K562 (cell line): ENCODE results near the gene AMDHD2. TPM values are rescaled to one million over a fixed set of nuclear protein-coding genes. Genes with fewer than 3 reads are reported as not detected.

Experiments used
- CEBPG ChIP-seq, 3 experiments: fragments of 200-800 bp in 1 of 3; sonication (Bioruptor generic) in 1 of 3; sonication (generic) in 1 of 3; formaldehyde crosslinking in 1 of 3; IDR thresholded peaks in 2 of 3; conservative IDR thresholded peaks in 1 of 3; 2 replicates each; pipeline versions ENCODE4 v1.6.1 to v1.8.0; 2016 to 2022; ENCODE audit warnings: missing compliant biosample characterization in 2 of 3, missing genetic modification characterization in 2 of 3, mild to moderate bottlenecking in 1 of 3, missing genetic modification reagents in 1 of 3
- ELF2 ChIP-seq: fragments of 250-450 bp; sonication (Bioruptor Pico); IDR thresholded peaks from 2 replicates; pipeline ENCODE4 v1.5.0; 2021; ENCODE audit warnings: mild to moderate bottlenecking
- EP400 ChIP-seq: fragments of 450-650 bp; IDR thresholded peaks from 2 replicates; pipeline ENCODE4 v1.6.1; 2017; ENCODE audit warnings: antibody characterized with exemption, mild to moderate bottlenecking, moderate library complexity
- FUS ChIP-seq: fragments of 200-400 bp; formaldehyde crosslinking; optimal IDR thresholded peaks from 2 replicates; pipeline ENCODE3; 2017; ENCODE audit warnings: low read depth, low read length
- HDAC1 ChIP-seq, 2 experiments: fragments of 450-650 bp; IDR thresholded peaks; 2 replicates each; pipeline ENCODE4 v1.6.1; 2016 to 2017; ENCODE audit warnings: inconsistent platforms in 1 of 2, mild to moderate bottlenecking in 1 of 2, moderate library complexity in 1 of 2
- LEF1 ChIP-seq: fragments of 450-650 bp; IDR thresholded peaks from 2 replicates; pipeline ENCODE4 v1.6.1; 2016; ENCODE audit warnings: mild to moderate bottlenecking
- NCOA2 ChIP-seq, 2 experiments: fragments of 450-650 bp; IDR thresholded peaks; 2 replicates each; pipeline ENCODE4 v1.6.1; 2018; ENCODE audit warnings: mild to moderate bottlenecking in 2 of 2, moderate library complexity in 1 of 2; ENCODE audit not compliant: partially characterized antibody in 2 of 2
- NR4A1 ChIP-seq, 2 experiments: fragments of 250-450 bp in 1 of 2; fragments of 450-650 bp in 1 of 2; sonication (Bioruptor Pico) in 1 of 2; IDR thresholded peaks; 2 replicates each; pipeline versions ENCODE4 v1.4.0 to v1.6.1; 2016 to 2020; ENCODE audit warnings: mild to moderate bottlenecking in 2 of 2, missing compliant biosample characterization in 1 of 2, missing genetic modification characterization in 1 of 2, moderate library complexity in 1 of 2
- POLR2B ChIP-seq: fragments of 450-650 bp; IDR thresholded peaks from 2 replicates; pipeline ENCODE4 v1.6.1; 2018; ENCODE audit warnings: low read depth; ENCODE audit not compliant: partially characterized antibody
- RBFOX2 ChIP-seq: fragments of 200-400 bp; formaldehyde crosslinking; IDR thresholded peaks from 2 replicates; pipeline ENCODE4 v1.6.1; 2017; ENCODE audit warnings: low read depth, mild to moderate bottlenecking, low read length, moderate library complexity
- ZNF324 ChIP-seq: fragments of 250-450 bp; sonication (Bioruptor Pico); IDR thresholded peaks from 2 replicates; pipeline ENCODE4 v1.4.0; 2020; ENCODE audit warnings: mild to moderate bottlenecking
- ZNF431 ChIP-seq: sonication (generic); formaldehyde crosslinking; IDR thresholded peaks from 2 replicates; pipeline ENCODE4 v1.8.0; 2022; ENCODE audit warnings: mild to moderate bottlenecking, missing genetic modification reagents
- ZNF507 ChIP-seq: conservative IDR thresholded peaks from 2 replicates; pipeline ENCODE4 v1.6.1; 2017; ENCODE audit warnings: missing genetic modification characterization, missing compliant biosample characterization
- polyA plus RNA-seq, 8 experiments: library from polyadenylated mRNA; depleted of rRNA in 4 of 8; stranded (reverse) in 5 of 8; unstranded in 3 of 8; fragments of >200 nt; fragmentation: Nextera tagmentation in 2 of 8; fragmentation: Illumina TruSeq in 1 of 8; extraction: Ambion mirVana in 2 of 8; extraction: Trizol in 1 of 8; gene quantifications; 2 replicates each; pipeline versions ENCODE4 v1.2.1 to v1.2.3, GENCODE V29; 2011 to 2014; ENCODE audit warnings: inconsistent platforms in 1 of 8, missing spikeins in 1 of 8
- total RNA-seq, 7 experiments: library from RNA; depleted of rRNA in 6 of 7; stranded (reverse); fragments of >200 nt in 6 of 7; fragmentation: Illumina TruSeq in 2 of 7; extraction: Trizol in 2 of 7; gene quantifications; 2 replicates each; pipeline versions ENCODE4 v1.2.1 to v1.2.3, GENCODE V29; 2011 to 2021; ENCODE audit warnings: low replicate concordance in 1 of 7
- TF ChIP-seq, protein P1 (sequence below): sonication (generic); formaldehyde crosslinking; IDR thresholded peaks from 2 replicates; pipeline ENCODE4 v1.9.0; 2022; ENCODE audit warnings: mild to moderate bottlenecking, missing genetic modification reagents
- TF ChIP-seq, protein P2 (sequence below), 2 experiments: fragments of 450-650 bp; conservative IDR thresholded peaks; 2 replicates each; pipeline ENCODE4 v1.6.1; 2017; ENCODE audit warnings: mild to moderate bottlenecking in 2 of 2, moderate library complexity in 2 of 2
- TF ChIP-seq, protein P3 (sequence below): fragments of 250-450 bp; sonication (Bioruptor Pico); IDR thresholded peaks from 2 replicates; pipeline ENCODE4 v1.5.0; 2020; ENCODE audit warnings: mild to moderate bottlenecking
- TF ChIP-seq, protein P4 (sequence below): sonication (generic); formaldehyde crosslinking; IDR thresholded peaks from 2 replicates; pipeline ENCODE4 v1.8.0; 2022; ENCODE audit warnings: missing genetic modification reagents, mild to moderate bottlenecking, borderline replicate concordance

The AMDHD2 gene
- total and polyA plus RNA-seq, 9 of the 15 experiments (the other 6 are each of a cell fraction or from before 2014, with no cell fraction given) = 0.38 to 56.9 (median 18.3) TPM; not detected in 1

DNA sequence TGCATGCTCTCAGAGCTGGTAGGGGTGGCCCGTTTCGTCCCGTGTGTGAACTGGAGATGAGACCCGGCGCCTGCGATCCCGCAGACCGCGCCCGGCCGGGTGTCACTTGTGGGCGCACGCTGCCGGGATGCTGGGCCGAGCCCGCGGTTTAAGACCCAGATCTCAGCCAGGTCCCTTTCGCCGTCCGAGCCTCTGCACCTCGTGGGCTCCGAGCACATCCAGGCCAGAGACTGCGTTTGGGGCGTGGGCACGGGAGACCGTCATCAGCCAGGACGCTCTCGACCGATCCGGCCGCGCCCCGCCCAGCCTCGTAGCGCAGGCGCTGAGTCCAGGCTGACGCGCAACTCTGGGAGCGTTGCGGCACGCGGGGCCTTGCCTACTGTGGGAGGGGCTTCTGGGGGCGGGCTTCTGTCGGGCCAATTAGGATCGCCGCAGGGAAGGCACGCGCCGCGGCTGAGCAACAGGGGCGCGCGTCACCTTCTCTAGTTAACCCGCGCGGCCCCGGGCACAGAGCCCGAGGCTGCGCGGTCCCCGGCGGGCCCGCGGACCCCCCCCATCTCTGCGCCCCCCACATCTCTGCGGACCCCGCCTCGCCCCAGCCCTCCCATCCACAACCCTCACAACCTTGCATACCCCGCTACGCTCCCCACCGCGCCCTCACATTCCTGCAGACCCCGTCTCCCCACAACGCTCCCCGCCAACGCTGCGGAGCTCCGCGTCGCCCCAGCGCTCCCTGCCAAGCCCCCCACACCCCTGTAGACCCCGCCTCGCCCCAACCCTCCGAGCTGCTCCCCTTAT is 11.7 kb downstream of the AMDHD2 start (continued):
- TF ChIP-seq, protein P1, sequence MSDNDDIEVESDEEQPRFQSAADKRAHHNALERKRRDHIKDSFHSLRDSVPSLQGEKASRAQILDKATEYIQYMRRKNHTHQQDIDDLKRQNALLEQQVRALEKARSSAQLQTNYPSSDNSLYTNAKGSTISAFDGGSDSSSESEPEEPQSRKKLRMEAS (CRISPR knock-in tag) = peak; percentile 94
- TF ChIP-seq RBFOX2 = peak; percentile 75
- TF ChIP-seq ELF2 (CRISPR knock-in tag) = no peak
- TF ChIP-seq, protein P2, sequence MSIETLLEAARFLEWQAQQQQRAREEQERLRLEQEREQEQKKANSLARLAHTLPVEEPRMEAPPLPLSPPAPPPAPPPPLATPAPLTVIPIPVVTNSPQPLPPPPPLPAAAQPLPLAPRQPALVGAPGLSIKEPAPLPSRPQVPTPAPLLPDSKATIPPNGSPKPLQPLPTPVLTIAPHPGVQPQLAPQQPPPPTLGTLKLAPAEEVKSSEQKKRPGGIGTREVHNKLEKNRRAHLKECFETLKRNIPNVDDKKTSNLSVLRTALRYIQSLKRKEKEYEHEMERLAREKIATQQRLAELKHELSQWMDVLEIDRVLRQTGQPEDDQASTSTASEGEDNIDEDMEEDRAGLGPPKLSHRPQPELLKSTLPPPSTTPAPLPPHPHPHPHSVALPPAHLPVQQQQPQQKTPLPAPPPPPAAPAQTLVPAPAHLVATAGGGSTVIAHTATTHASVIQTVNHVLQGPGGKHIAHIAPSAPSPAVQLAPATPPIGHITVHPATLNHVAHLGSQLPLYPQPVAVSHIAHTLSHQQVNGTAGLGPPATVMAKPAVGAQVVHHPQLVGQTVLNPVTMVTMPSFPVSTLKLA (conservative IDR thresholded peaks at IDR 0.05) = peak; percentile 92 to 95
- TF ChIP-seq EP400 = peak; percentile 75; the same call in 1 of the 2 replicates
- TF ChIP-seq FUS = peak; percentile 41
- TF ChIP-seq ZNF507 (tag) = no peak
- TF ChIP-seq, protein P3, sequence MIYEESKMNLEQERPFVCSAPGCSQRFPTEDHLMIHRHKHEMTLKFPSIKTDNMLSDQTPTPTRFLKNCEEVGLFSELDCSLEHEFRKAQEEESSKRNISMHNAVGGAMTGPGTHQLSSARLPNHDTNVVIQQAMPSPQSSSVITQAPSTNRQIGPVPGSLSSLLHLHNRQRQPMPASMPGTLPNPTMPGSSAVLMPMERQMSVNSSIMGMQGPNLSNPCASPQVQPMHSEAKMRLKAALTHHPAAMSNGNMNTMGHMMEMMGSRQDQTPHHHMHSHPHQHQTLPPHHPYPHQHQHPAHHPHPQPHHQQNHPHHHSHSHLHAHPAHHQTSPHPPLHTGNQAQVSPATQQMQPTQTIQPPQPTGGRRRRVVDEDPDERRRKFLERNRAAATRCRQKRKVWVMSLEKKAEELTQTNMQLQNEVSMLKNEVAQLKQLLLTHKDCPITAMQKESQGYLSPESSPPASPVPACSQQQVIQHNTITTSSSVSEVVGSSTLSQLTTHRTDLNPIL (CRISPR knock-in tag) = 0 out of 2 replicates have a peak, but pooled peaks have one; percentile 25
- TF ChIP-seq NCOA2 (IDR thresholded peaks at IDR 0.05; ENCODE audit: partially characterized antibody in 2 of 2) = no peak
- TF ChIP-seq ZNF324 (CRISPR knock-in tag) = no peak
- TF ChIP-seq, protein P4, sequence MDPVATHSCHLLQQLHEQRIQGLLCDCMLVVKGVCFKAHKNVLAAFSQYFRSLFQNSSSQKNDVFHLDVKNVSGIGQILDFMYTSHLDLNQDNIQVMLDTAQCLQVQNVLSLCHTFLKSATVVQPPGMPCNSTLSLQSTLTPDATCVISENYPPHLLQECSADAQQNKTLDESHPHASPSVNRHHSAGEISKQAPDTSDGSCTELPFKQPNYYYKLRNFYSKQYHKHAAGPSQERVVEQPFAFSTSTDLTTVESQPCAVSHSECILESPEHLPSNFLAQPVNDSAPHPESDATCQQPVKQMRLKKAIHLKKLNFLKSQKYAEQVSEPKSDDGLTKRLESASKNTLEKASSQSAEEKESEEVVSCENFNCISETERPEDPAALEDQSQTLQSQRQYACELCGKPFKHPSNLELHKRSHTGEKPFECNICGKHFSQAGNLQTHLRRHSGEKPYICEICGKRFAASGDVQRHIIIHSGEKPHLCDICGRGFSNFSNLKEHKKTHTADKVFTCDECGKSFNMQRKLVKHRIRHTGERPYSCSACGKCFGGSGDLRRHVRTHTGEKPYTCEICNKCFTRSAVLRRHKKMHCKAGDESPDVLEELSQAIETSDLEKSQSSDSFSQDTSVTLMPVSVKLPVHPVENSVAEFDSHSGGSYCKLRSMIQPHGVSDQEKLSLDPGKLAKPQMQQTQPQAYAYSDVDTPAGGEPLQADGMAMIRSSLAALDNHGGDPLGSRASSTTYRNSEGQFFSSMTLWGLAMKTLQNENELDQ (CRISPR knock-in tag) = no peak
- no peak for TF ChIP-seq LEF1
- TF ChIP-seq HDAC1 (IDR thresholded peaks at IDR 0.05) = 0 out of 4 replicates have a peak, but pooled peaks of 1 of the 2 experiments have one; percentile 53
- TF ChIP-seq POLR2B = peak; percentile 46
- peak; percentile 40; the same call in 1 of the 2 replicates for TF ChIP-seq ZNF431
- no peak for TF ChIP-seq NR4A1 (CRISPR knock-in tag; IDR thresholded peaks at IDR 0.05)
- 0 out of 2 replicates have a peak, but pooled peaks have one; percentile 16 for TF ChIP-seq NR4A1 (tag; IDR thresholded peaks at IDR 0.05)
- peak; percentile 74 for TF ChIP-seq CEBPG (CRISPR knock-in tag; IDR thresholded peaks at IDR 0.05)
- TF ChIP-seq CEBPG (tag; conservative IDR thresholded peaks at IDR 0.05 in 1 of 2, IDR thresholded peaks at IDR 0.05 in 1 of 2) = peak in 1 of 2 experiments; percentile 40; a peak in 1 of 4 replicates
